Heart right ventricle (tissue), 16 donors: Measurements from ENCODE around the gene NAPB. TPM values are rescaled to one million over a fixed set of nuclear protein-coding genes. Genes with fewer than 3 reads are reported as not detected.
"Not testable (repeated sequence)": the region's sequence is repeated elsewhere in the genome, so short reads cannot be mapped to it uniquely, and the experiment has no call there.

ENCODE experiments used
- ATAC-seq, 8 donors: fragments of 200-7000 bp; cut with Tn5 transposase; one replicate each; pipeline ENCODE4 v1.9.1; 2020; ENCODE audit warnings: mild to moderate bottlenecking in 8 of 8, moderate library complexity in 8 of 8, moderate number of reproducible peaks in 1 of 8
- DNase-seq, 2 donors: peaks; one replicate each; pipeline ENCODE4 v3.0.0-alpha.2; 2020
- H3K27ac ChIP-seq, 10 donors: fragments of 200-600 bp; sonication (generic) in 2 of 10; one replicate each; pipeline versions ENCODE4 v1.5.0 to v1.8.0; 2020 to 2022; ENCODE audit warnings: mild to moderate bottlenecking in 3 of 10
- H3K27me3 ChIP-seq, 7 donors: fragments of 200-600 bp; one replicate each; pipeline ENCODE4 v1.8.0; 2021 to 2022; ENCODE audit warnings: mild to moderate bottlenecking in 2 of 7
- H3K36me3 ChIP-seq, 9 donors: fragments of 200-600 bp; sonication (generic) in 1 of 9; one replicate each; pipeline versions ENCODE4 v1.5.0 to v1.8.0; 2020 to 2022; ENCODE audit warnings: mild to moderate bottlenecking in 2 of 9
- H3K4me1 ChIP-seq, 9 donors: fragments of 200-600 bp; sonication (generic) in 1 of 9; one replicate each; pipeline versions ENCODE4 v1.5.0 to v1.8.0; 2020 to 2022; ENCODE audit warnings: mild to moderate bottlenecking in 4 of 9
- H3K4me3 ChIP-seq, 10 donors: fragments of 200-600 bp; sonication (generic) in 2 of 10; one replicate each; pipeline versions ENCODE4 v1.5.0 to v1.8.0; 2020 to 2022; ENCODE audit warnings: mild to moderate bottlenecking in 7 of 10, moderate library complexity in 2 of 10
- H3K9me3 ChIP-seq, 11 donors: fragments of 200-600 bp in 10 of 11; sonication (generic) in 2 of 11; one replicate each; pipeline versions ENCODE4 v1.5.0 to v1.8.0; 2013 to 2022; ENCODE audit warnings: mild to moderate bottlenecking in 2 of 11, control low read depth in 1 of 11, moderate library complexity in 1 of 11
- CTCF ChIP-seq, 9 donors: fragments of 200-600 bp; sonication (generic) in 2 of 9; IDR thresholded peaks; one replicate each; pipeline versions ENCODE4 v1.5.0 to v1.8.0; 2021 to 2022; ENCODE audit warnings: antibody characterized with exemption in 9 of 9, mild to moderate bottlenecking in 5 of 9, moderate library complexity in 1 of 9
- WGBS, 2 donors: extraction: QIAGEN DNeasy Blood & Tissue Kit; methylation state at CpG; one replicate each; pipeline ENCODE4 v1.1.7; 2013; ENCODE audit warnings: inconsistent platforms in 1 of 2; 5-methylcytosine and 5-hydroxymethylcytosine counted together
- intact Hi-C, 10 donors: fragments of 100-400 bp; cut with DNase I; formaldehyde crosslinking; loops; one replicate each; pipeline versions ENCODE4 v1.11.1 to v1.14.2; 2022
- polyA plus RNA-seq, 2 donors: library from polyadenylated mRNA; stranded (reverse); fragments of 200-250 nt; gene quantifications; one replicate each; pipeline ENCODE4 v1.2.3, GENCODE V29; 2013
- total RNA-seq, 10 donors: library from RNA; stranded (reverse); fragmentation: NEBNext Ultra II Directional in 3 of 10; extraction: Animal tissue kit (Norgen Biotek cat#: 25700) in 3 of 10; gene quantifications; one replicate each; pipeline versions ENCODE4 v1.2.1 to v1.2.4, GENCODE V29; 2021 to 2023
- donor health status: Arrhythmogenic right ventricular cardiomyopathy.
- donor health status: ischemic (EF 13 %, LVEDD 7.1; RV severe dilation, severe dysfunction).
- donor health status: healthy with polysubstance abuse.
- donor health status: DM: no; HTN: yes; CAD: no.
- donor health status: DM: no; HTN: no; CAD: no.
- donor health status: ischemic (EF 25% LVEDD 6.9; RV normal size, moderate dysfunction).
- donor health status: ischemic (EF 25% LVEDD 5.7; RV mildly dilated, moderate dysfunction).
- donor health status: healthy.
- donor health status: DM: yes; HTN: yes; CAD: no.
- donor health status: Ischemic cardiomyopathy.
- donor health status: ischemic (EF 35%, LVEDD 5.7; RV mildly dilated, moderate dysfunction).
- donor health status: nonischemic (EF 11% LVEDD 7.7; RV severe dilation, severe dysfunction).
- donor health status: DM: yes; HTN: yes; CAD: no.
- donor health status: PGD.
- donor health status: ischemic (EF 29% LVEDD 5.4; RV normal size, mild dysfunction).
- donor health status: nonischemic (EF 23%, LVEDD 6.1; RV moderate dilation, normal function).

NAPB gene
- total and polyA plus RNA-seq, 12 donors: 2.1 to 7.2 (median 5.9) TPM

DNA sequence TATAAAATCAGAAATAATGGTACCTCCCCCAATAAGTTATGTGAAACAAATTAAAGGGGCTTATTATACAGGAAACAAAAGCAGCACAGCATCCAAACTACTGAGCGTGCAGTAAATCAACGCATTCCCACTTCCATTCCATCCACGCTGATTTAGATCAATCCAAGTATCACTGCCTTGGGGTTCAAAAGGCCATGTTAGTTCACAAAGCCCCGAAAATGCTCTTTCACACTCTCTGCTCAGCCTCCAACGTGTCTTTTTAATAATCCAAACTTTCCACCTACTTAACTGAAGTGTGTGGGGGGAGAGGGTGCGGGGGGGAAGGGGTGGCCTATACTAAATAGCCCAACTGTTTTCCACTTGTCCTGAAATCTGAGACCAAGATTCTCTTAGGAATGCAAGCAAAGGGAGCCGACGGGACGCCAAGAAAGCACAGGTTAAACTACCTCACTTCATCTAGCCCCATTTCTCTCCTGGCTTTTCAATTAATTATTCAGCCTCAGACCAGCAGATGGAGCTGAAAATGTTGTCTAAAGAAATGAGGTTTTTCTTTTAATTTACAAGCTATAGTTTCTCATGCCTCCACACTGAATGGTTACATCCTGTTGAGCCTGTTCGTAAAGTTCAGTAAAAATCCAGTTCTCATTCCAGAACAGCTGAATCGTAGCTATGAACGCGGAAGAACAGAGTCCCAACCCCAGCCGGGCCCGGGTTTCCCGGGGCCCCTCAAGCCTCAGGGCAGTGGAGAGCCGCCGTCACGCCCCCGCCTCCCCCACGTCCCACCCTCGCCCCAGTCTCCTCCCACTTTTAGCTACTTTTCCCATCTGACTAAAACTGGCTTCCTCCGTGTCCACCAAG is 71.7 kb downstream of the NAPB start:
- no peaks in the 10 kb centered on the region for H3K9me3 ChIP-seq
- peaks cover 0 to 10% (median 0%) of the 10 kb centered on the region in 9 donors for H3K36me3 ChIP-seq
- WGBS, 2 donors: 6 to 9% methylated on average over 23 of the region's 23 CpGs
- ATAC-seq (peak; percentile 69 to 87 (median 79)), DNase-seq (peak in 1 of 2 donors; percentile 85)
- H3K27me3 ChIP-seq: no peaks in the 10 kb centered on the region
- peak; percentile 10 to 68 (median 57) for TF ChIP-seq CTCF (IDR thresholded peaks at IDR 0.05)
- intact Hi-C loops: loop anchor here in 7 of 10 donors (1.0 to 10.0 kb wide), 10 partner anchors 97 to 1705 kb away; partner anchors contain the start of genes CST9 (in 3 of the 7), CST3 (in 2 of the 7), ACSS1 (in 1 of the 7) and THBD (in 1 of the 7)
- H3K4me3 ChIP-seq: peak overlapping the region; percentile 78 to 97 (median 86)
- H3K4me1 ChIP-seq: peaks cover 3 to 29% (median 24%) of the 10 kb centered on the region in 9 donors
- peak overlapping the region; percentile 88 to 100 (median 98) for H3K27ac ChIP-seq

GRCh38 chr20:23348510-23348909 is 72.8 kb downstream of the NAPB start:
- ATAC-seq, H3K9me3 ChIP-seq, H3K4me3 ChIP-seq, H3K36me3 ChIP-seq, DNase-seq, H3K27me3 ChIP-seq: not testable (repeated sequence)
- intact Hi-C loops: loop anchor here in 7 of 10 donors (5.0 to 10.0 kb wide), 6 partner anchors 104 to 1004 kb away; partner anchors contain the start of gene CST9 (in 2 of the 7)
- Histone ChIP-seq H3K27ac (peak overlapping the region in 2 of 10 donors; percentile 97 to 99), H3K4me1 (peaks cover 3 to 29% (median 24%) of the 10 kb centered on the region in 9 donors)
- WGBS, 2 donors: 94 to 97% methylated on average over 6 of the region's 6 CpGs

DNA sequence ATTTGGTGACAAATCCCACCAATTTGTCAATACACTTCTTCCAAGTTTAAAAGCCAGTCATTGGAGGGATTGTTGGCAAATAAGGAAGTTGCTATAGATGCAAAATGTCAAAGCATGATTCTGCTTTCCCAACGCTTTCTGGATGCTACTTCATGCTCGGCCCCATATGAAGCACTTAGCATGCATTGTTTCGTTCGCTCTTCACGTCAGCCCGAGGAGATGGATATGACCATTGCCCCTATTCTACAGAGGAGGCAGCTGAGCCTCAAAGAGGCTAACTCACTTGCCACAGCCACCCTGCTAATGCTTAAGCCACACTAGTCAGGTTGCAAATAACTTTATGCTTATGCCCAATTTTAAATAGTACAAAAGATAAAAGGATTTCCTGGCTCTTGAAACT is 73.5 kb downstream of the NAPB start:
- WGBS, 2 donors: 95 to 96% methylated on average over 6 of the region's 6 CpGs
- peaks cover 3 to 28% (median 23%) of the 10 kb centered on the region in 9 donors for H3K4me1 ChIP-seq
- ATAC-seq: no peak
- no peak for TF ChIP-seq CTCF (IDR thresholded peaks at IDR 0.05)
- H3K27me3 ChIP-seq: no peaks in the 10 kb centered on the region
- peaks cover 0 to 3% (median 0%) of the 10 kb centered on the region in 11 donors for H3K9me3 ChIP-seq
- no peaks in the 10 kb centered on the region for H3K36me3 ChIP-seq
- no peak overlapping the region for H3K27ac ChIP-seq
- no peak overlapping the region for H3K4me3 ChIP-seq
- intact Hi-C loops: loop anchor here in 7 of 10 donors (5.0 to 10.0 kb wide), 6 partner anchors 103 to 1003 kb away; partner anchors contain the start of gene CST9 (in 2 of the 7)
- DNase-seq: no peak

- Histone ChIP-seq H3K4me1 (peaks cover 0 to 11% (median 9%) of the 10 kb centered on the region in 9 donors), H3K27me3 (no peaks in the 10 kb centered on the region), H3K36me3 (no peaks in the 10 kb centered on the region), H3K9me3 (peaks cover 0 to 3% (median 0%) of the 10 kb centered on the region in 11 donors), H3K4me3 (no peak overlapping the region), H3K27ac (no peak overlapping the region)
- TF ChIP-seq CTCF (IDR thresholded peaks at IDR 0.05): no peak
- DNase-seq (no peak), ATAC-seq (no peak)
- whole genome bisulfite sequencing, 2 donors: 85 to 93% methylated on average over 4 of the region's 4 CpGs
- intact Hi-C loops: loop anchor here in 7 of 10 donors (5.0 to 10.0 kb wide), 6 partner anchors 101 to 1001 kb away; partner anchors contain the start of gene CST9 (in 2 of the 7)
Observed at GRCh38 chr20:23346002-23346401, 75.3 kb downstream of the NAPB start.
